Measurements from ENCODE around the gene ZNF827.
A peak's percentile ranks its signal among the peaks of the same experiment; 100 is the strongest.

The ZNF827 gene

DNA sequence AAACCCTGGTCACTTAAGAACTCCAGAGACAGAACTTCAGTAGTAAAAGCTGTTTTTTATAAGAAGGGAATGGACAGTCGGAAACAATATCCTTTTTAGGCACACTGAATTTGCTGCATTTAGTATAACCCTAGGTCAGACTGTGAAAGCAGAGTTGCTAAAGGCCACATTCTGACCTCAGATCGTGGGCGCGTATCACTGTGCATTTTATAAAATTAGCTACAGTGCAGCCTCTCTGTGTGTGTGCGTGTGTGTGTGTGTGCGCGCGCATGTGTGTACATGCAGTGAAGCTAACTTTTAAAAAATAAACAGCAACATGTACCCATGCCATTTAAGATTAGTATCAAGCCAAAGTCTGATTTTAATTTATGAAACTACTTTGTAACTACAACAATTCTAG is 8.0 kb downstream of the ZNF827 start:
- H3K4me1 ChIP-seq (ENCODE audit: control insufficient read depth, insufficient read depth, low read length): peaks cover 21% of the 10 kb centered on the region
- no peaks in the 10 kb centered on the region for H3K9me3 ChIP-seq (ENCODE audit: control insufficient read depth, low read length)
- H3K36me3 ChIP-seq (ENCODE audit: control insufficient read depth, insufficient read depth, low read length, severe bottlenecking): no peaks in the 10 kb centered on the region
- no peak overlapping the region for H3K9ac ChIP-seq (ENCODE audit: low read length)
- H3K27me3 ChIP-seq (replicated peaks; ENCODE audit: control insufficient read depth, insufficient read depth, low read length): no peaks in the 10 kb centered on the region
- DNase-seq (ENCODE audit: low read depth): peak; percentile 22
- H3K4me3 ChIP-seq (ENCODE audit: low read length): no peak overlapping the region

DNA sequence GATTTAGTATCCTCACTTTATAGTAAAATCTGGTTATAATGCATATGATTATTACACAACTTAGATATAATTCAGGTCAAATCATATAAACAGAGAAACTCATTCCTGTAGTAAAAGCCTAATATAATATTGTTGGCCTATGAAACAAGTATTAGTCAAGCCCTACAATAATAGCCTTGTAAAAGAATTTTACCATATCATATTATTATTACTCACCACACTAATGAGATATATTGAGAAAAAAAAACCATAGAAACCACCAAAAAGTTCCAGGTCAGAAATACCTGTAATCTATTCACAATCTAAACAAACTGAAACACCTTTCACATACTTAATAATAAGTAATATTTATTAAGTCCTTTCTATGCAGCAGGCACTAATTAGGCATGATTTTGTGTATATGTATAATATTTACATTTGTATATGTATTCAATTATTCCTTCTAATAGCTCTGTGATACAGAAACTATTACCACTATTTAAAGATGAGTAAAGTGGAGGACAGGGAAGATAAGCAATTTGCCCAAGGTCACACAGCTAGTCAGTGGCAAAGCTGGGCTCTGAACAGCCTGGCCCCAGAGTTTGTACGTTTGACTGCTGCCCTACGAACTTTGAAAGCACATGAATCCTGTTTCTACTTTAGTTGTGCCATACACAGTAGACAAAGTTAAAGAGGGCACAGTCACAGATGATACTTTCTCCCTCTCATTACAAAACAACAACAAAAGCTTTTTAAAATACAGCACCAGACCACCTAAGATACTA is 9.0 kb downstream of the ZNF827 start:
- Histone ChIP-seq H3K9me3 (ENCODE audit: control insufficient read depth, low read length) (no peaks in the 10 kb centered on the region), H3K9ac (ENCODE audit: low read length) (peak overlapping the region; percentile 3), H3K4me3 (ENCODE audit: low read length) (no peak overlapping the region), H3K27me3 (replicated peaks; ENCODE audit: control insufficient read depth, insufficient read depth, low read length) (no peaks in the 10 kb centered on the region), H3K4me1 (ENCODE audit: control insufficient read depth, insufficient read depth, low read length) (peaks cover 11% of the 10 kb centered on the region), H3K36me3 (ENCODE audit: control insufficient read depth, insufficient read depth, low read length, severe bottlenecking) (no peaks in the 10 kb centered on the region)
- DNase-seq (ENCODE audit: low read depth): no peak

DNA sequence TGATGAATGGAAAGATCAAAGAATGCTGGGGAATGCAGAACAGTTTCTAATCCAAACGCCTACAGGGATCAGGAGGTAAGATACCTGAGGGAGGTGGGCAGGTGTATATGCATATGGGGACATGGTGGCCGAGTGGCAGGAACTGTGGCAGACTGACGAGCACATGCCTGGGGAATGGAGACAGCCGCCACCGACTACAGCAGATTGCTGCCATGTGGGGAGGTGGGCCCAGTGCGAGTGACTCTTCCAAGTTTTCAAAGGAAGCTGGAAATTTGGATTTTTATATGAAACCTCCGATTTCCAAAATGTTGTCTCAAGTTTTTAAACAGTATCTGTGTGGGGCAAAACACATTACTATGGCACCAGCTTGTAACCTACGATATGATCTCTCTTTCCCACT is 9.9 kb downstream of the ZNF827 start:
- Histone ChIP-seq H3K27me3 (replicated peaks; ENCODE audit: control insufficient read depth, insufficient read depth, low read length) (no peaks in the 10 kb centered on the region), H3K9ac (ENCODE audit: low read length) (no peak overlapping the region), H3K9me3 (ENCODE audit: control insufficient read depth, low read length) (no peaks in the 10 kb centered on the region), H3K36me3 (ENCODE audit: control insufficient read depth, insufficient read depth, low read length, severe bottlenecking) (no peaks in the 10 kb centered on the region), H3K4me1 (ENCODE audit: control insufficient read depth, insufficient read depth, low read length) (peaks cover 8% of the 10 kb centered on the region), H3K4me3 (ENCODE audit: low read length) (no peak overlapping the region)
- no peak for DNase-seq (ENCODE audit: low read depth)

DNA sequence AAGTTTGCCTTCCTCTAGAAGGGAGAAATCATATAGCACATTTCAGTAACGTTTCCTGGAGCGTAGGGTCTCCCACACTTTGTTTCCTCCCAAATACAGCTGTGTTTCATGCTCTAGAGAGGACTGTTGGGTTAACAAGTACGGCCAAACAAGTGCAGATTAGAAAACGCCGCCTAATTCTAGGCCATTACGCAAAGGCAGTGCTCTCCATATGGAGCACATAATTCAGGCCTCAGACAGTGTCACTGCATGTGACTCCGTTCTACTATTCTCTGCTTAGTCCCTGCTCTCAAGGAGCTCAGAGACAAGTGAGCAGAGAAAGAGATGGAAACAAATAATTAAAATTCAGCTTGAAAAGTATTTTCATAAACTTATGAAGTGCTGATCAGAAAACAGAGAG is 11.6 kb downstream of the ZNF827 start:
- Histone ChIP-seq H3K9ac (ENCODE audit: low read length) (no peak overlapping the region), H3K36me3 (ENCODE audit: control insufficient read depth, insufficient read depth, low read length, severe bottlenecking) (no peaks in the 10 kb centered on the region), H3K9me3 (ENCODE audit: control insufficient read depth, low read length) (no peaks in the 10 kb centered on the region), H3K4me3 (ENCODE audit: low read length) (no peak overlapping the region), H3K27me3 (replicated peaks; ENCODE audit: control insufficient read depth, insufficient read depth, low read length) (no peaks in the 10 kb centered on the region), H3K4me1 (ENCODE audit: control insufficient read depth, insufficient read depth, low read length) (peaks cover 8% of the 10 kb centered on the region)
- DNase-seq (ENCODE audit: low read depth): no peak

DNA sequence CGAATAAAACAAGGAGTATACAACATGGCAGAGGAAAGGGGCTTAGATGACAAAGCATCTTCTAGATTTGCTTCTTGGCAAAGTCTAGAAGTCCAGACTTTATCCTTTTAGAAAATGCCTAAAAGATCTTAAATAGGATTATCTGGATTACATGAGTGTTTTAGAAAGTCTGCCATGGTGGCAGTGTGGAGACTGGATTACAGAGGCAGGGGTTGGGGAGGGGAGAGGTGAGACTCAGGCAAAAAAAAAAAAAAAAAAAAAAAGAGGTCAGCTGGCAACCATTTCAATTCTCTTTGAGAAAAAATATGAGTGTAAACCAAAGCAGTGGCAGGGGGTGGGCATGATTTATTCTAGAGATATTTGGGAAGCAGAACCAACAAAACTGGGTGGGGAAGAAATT is 17.4 kb downstream of the ZNF827 start:
- no peak for DNase-seq (ENCODE audit: low read depth)
- no peak overlapping the region for H3K9ac ChIP-seq (ENCODE audit: low read length)
- H3K27me3 ChIP-seq (replicated peaks; ENCODE audit: control insufficient read depth, insufficient read depth, low read length): no peaks in the 10 kb centered on the region
- no peaks in the 10 kb centered on the region for H3K9me3 ChIP-seq (ENCODE audit: control insufficient read depth, low read length)
- H3K4me1 ChIP-seq (ENCODE audit: control insufficient read depth, insufficient read depth, low read length): peaks cover 19% of the 10 kb centered on the region
- H3K36me3 ChIP-seq (ENCODE audit: control insufficient read depth, insufficient read depth, low read length, severe bottlenecking): no peaks in the 10 kb centered on the region
- H3K4me3 ChIP-seq (ENCODE audit: low read length): no peak overlapping the region

DNA sequence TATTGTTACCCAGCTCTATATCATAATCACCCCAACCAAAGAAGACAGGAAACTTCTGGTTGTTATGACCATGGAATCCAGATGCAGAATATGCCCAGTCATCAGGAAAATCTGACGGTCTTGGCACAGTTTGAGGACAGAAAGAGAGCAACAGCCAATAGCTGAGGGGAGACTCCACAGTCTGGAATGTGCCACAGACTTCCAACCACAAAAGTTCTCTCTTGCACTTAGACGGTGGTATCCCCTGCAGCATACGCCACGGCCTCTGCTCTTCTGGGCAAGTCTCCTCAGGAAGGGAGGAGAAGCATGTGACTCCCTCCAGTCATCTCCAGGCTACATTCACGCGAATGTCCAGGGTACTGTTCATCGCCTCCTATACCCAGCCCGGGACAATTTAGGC is 18.4 kb downstream of the ZNF827 start:
- Histone ChIP-seq H3K36me3 (ENCODE audit: control insufficient read depth, insufficient read depth, low read length, severe bottlenecking) (no peaks in the 10 kb centered on the region), H3K9me3 (ENCODE audit: control insufficient read depth, low read length) (no peaks in the 10 kb centered on the region), H3K4me3 (ENCODE audit: low read length) (peak overlapping the region; percentile 42), H3K9ac (ENCODE audit: low read length) (peak overlapping the region; percentile 35), H3K27me3 (replicated peaks; ENCODE audit: control insufficient read depth, insufficient read depth, low read length) (no peaks in the 10 kb centered on the region), H3K4me1 (ENCODE audit: control insufficient read depth, insufficient read depth, low read length) (peaks cover 19% of the 10 kb centered on the region)
- DNase-seq (ENCODE audit: low read depth): peak; percentile 90

DNA sequence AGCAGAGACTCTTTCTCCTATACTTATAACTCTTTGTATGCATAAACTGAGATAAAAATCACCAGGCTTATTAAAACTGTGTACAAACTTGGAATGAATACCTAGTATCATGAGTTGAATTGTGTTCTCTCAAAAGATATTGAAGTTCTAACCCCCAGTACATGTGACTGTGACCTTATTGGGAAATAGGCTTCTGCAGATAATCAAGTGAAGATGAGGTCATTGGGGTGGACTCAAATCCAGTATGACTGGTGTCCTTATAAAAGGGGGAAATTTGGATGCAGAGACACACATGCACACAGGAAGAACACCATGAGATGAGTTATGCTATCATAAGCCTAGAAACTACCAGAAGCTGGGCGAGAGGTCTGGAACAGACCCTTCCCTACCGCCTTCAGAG is 26.2 kb downstream of the ZNF827 start:
- peaks cover 32% of the 10 kb centered on the region for H3K4me1 ChIP-seq (ENCODE audit: control insufficient read depth, insufficient read depth, low read length)
- DNase-seq (ENCODE audit: low read depth): no peak
- H3K4me3 ChIP-seq (ENCODE audit: low read length): no peak overlapping the region
- H3K9me3 ChIP-seq (ENCODE audit: control insufficient read depth, low read length): no peaks in the 10 kb centered on the region
- H3K27me3 ChIP-seq (replicated peaks; ENCODE audit: control insufficient read depth, insufficient read depth, low read length): no peaks in the 10 kb centered on the region
- H3K36me3 ChIP-seq (ENCODE audit: control insufficient read depth, insufficient read depth, low read length, severe bottlenecking): no peaks in the 10 kb centered on the region
- no peak overlapping the region for H3K9ac ChIP-seq (ENCODE audit: low read length)

DNA sequence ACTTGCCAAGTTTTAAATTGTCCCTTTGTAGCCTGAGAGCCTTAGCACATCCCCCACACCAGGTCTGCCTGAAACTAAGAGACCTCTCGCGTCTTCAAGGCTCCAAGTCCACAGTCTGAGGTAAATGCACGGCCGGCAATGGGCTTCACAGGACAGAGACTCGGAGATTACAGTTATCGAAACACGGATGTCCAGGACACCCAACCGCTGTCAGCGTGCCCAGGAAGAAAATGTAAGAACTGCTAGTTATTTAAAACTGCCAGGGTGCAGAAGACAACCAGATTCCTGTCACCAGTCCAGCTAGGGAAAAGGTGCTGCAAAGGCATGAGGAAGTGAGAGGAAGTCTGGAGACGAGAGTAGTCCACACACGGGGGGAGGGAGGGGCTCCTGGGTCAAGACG is 28.9 kb downstream of the ZNF827 start:
- Histone ChIP-seq H3K9me3 (ENCODE audit: control insufficient read depth, low read length) (no peaks in the 10 kb centered on the region), H3K4me3 (ENCODE audit: low read length) (peak overlapping the region; percentile 45), H3K36me3 (ENCODE audit: control insufficient read depth, insufficient read depth, low read length, severe bottlenecking) (no peaks in the 10 kb centered on the region), H3K4me1 (ENCODE audit: control insufficient read depth, insufficient read depth, low read length) (peaks cover 39% of the 10 kb centered on the region), H3K9ac (ENCODE audit: low read length) (peak overlapping the region; percentile 2), H3K27me3 (replicated peaks; ENCODE audit: control insufficient read depth, insufficient read depth, low read length) (no peaks in the 10 kb centered on the region)
- no peak for DNase-seq (ENCODE audit: low read depth)

DNA sequence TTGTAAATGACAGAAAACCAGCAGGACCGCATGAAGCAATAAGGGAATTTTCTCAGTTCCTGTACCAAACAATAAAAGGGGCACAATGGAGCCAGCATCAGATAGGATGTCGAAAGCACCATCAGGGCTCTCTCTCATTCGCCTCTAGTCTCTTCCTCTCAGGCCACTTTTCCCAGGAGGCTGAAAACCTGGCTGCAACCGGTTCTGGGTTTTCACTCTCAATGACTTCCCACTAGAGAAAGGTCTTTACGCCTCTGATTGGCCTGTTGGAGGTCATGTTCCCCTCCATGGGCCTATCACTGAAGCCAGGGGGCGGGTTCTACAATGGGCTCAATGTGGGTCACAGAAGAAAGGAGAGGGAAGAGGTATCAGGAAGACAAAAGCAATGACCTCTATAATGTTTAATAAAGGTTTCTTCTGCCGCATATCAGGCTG is 29.3 kb downstream of the ZNF827 start:
- peak overlapping the region; percentile 45 for H3K4me3 ChIP-seq (ENCODE audit: low read length)
- H3K9me3 ChIP-seq (ENCODE audit: control insufficient read depth, low read length): no peaks in the 10 kb centered on the region
- no peak overlapping the region for H3K9ac ChIP-seq (ENCODE audit: low read length)
- peaks cover 39% of the 10 kb centered on the region for H3K4me1 ChIP-seq (ENCODE audit: control insufficient read depth, insufficient read depth, low read length)
- H3K36me3 ChIP-seq (ENCODE audit: control insufficient read depth, insufficient read depth, low read length, severe bottlenecking): no peaks in the 10 kb centered on the region
- no peaks in the 10 kb centered on the region for H3K27me3 ChIP-seq (replicated peaks; ENCODE audit: control insufficient read depth, insufficient read depth, low read length)
- no peak for DNase-seq (ENCODE audit: low read depth)

DNA sequence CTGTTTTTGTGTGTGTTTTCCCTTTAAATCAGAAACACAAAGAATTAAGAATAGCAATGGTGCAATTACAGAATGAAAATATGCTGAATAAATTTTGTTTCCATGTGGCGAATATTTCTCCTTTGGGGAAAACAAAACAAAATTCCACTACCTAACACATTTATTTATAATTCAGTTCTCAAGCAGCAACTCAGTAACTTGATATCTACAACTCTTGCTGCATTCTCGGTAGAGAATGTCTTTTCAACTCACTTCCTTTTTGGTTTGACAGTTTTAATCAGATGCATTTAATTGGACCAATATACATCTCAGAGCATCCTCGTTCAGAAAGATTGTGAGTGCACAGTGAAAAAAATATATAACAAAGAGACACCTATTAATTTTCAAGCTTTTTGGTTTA is 30.8 kb downstream of the ZNF827 start:
- DNase-seq (ENCODE audit: low read depth): peak; percentile 53
- Histone ChIP-seq H3K27me3 (replicated peaks; ENCODE audit: control insufficient read depth, insufficient read depth, low read length) (no peaks in the 10 kb centered on the region), H3K36me3 (ENCODE audit: control insufficient read depth, insufficient read depth, low read length, severe bottlenecking) (no peaks in the 10 kb centered on the region), H3K4me1 (ENCODE audit: control insufficient read depth, insufficient read depth, low read length) (peaks cover 38% of the 10 kb centered on the region), H3K9ac (ENCODE audit: low read length) (no peak overlapping the region), H3K4me3 (ENCODE audit: low read length) (peak overlapping the region; percentile 42), H3K9me3 (ENCODE audit: control insufficient read depth, low read length) (no peaks in the 10 kb centered on the region)

DNA sequence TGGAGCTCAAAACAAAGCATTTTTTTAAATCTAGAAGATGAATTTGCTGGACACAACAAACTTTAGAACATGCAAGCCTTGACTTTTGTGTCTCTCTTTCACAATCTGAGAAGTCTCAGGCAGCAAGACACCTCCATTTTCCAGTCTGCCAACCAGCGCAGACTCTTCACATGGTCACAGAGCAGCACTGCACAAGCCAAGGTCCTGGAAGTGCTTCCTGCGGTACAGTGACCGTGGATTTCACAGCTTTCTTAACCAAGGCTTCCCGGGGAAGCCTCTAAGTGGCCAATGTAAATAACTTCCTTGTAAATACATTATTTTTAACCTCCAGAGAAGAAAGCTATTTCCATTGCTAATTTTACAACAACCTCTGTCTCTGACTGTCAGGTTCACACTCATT is 31.2 kb downstream of the ZNF827 start:
- H3K9ac ChIP-seq (ENCODE audit: low read length): no peak overlapping the region
- peaks cover 3% of the 10 kb centered on the region for H3K36me3 ChIP-seq (ENCODE audit: control insufficient read depth, insufficient read depth, low read length, severe bottlenecking)
- no peaks in the 10 kb centered on the region for H3K9me3 ChIP-seq (ENCODE audit: control insufficient read depth, low read length)
- no peaks in the 10 kb centered on the region for H3K27me3 ChIP-seq (replicated peaks; ENCODE audit: control insufficient read depth, insufficient read depth, low read length)
- no peak for DNase-seq (ENCODE audit: low read depth)
- peaks cover 34% of the 10 kb centered on the region for H3K4me1 ChIP-seq (ENCODE audit: control insufficient read depth, insufficient read depth, low read length)
- H3K4me3 ChIP-seq (ENCODE audit: low read length): peak overlapping the region; percentile 42
